ENCODE results near the gene ZNG1B. TPM values are rescaled to one million over a fixed set of nuclear protein-coding genes. Genes with fewer than 3 reads are reported as not detected.
"Not testable (repeated sequence)": the region's sequence is repeated elsewhere in the genome, so short reads cannot be mapped to it uniquely, and the experiment has no call there.

The ZNG1B gene
- total RNA-seq, 1 experiment from 2014 or later = 37.1 TPM

DNA sequence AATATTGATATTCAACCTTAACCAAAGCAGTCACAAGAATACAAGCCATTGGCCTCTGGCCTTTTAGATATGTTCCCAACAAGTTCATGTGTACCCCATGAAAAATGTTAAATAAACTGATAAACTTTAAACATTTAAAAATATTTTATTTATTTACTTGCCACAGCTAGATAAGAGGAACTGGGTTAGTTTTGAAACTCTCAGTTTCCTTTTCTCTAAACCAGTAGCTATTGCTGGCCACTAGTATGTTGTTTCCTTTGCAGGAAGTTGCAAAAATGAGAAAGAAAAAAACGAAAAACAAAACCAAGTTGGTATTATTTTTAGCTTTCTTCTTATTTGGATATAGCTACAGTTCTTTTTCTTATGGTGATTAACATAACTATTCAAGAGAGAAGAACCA is 5.7 kb upstream of the ZNG1B start:
- CTCF ChIA-PET; POLR2A ChIA-PET; H3K4me1 ChIP-seq (ENCODE audit: control insufficient read depth, insufficient read depth, low read length); BruUV-seq (replicated peaks); H3K27ac ChIP-seq (ENCODE audit: low read length); in situ Hi-C loops (cut with HindIII; ENCODE audit: low pct_unique_long_range_greater_than_20kb, low sequenced_read_pairs); H3K9me3 ChIP-seq (ENCODE audit: control insufficient read depth, insufficient read depth, low read depth, low read length); H3K4me3 ChIP-seq (ENCODE audit: low read depth in 2 of 2, low read length in 2 of 2); H3K36me3 ChIP-seq (ENCODE audit: control insufficient read depth, insufficient read depth, low read length); intact Hi-C loops (cut with micrococcal nuclease; ENCODE audit: unreplicated experiment); H3K27me3 ChIP-seq (ENCODE audit: control insufficient read depth, insufficient read depth, low read length); ATAC-seq; DNase-seq (ENCODE audit: low read depth, low spot score): not testable (repeated sequence)

DNA sequence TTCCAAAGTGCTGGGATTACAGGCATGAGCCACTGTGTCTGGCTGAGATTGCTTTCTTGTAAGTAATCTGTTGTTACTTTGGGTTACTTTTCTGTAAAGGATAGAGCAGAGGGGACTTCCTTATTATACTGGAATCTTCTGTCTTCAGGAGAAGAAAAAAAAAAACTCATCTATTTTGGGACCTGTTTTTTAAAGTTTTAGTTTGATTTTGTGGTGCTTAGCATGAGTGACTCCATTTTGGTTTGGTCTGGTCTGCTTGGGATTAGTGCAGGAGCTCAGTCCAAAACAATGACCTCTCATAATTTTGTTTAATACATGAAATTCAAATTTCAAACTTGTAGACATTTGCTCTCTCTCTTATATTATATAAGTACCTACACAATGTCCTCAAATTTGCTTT is 4.0 kb upstream of the ZNG1B start:
- H3K4me1 ChIP-seq (ENCODE audit: control insufficient read depth, insufficient read depth, low read length); H3K27me3 ChIP-seq (ENCODE audit: control insufficient read depth, insufficient read depth, low read length); BruUV-seq (replicated peaks); intact Hi-C loops (cut with micrococcal nuclease; ENCODE audit: unreplicated experiment); POLR2A ChIA-PET; H3K27ac ChIP-seq (ENCODE audit: low read length); CTCF ChIA-PET; H3K4me3 ChIP-seq (ENCODE audit: low read depth in 2 of 2, low read length in 2 of 2); H3K9me3 ChIP-seq (ENCODE audit: control insufficient read depth, insufficient read depth, low read depth, low read length); DNase-seq (ENCODE audit: low read depth, low spot score); ATAC-seq; H3K36me3 ChIP-seq (ENCODE audit: control insufficient read depth, insufficient read depth, low read length); in situ Hi-C loops (cut with HindIII; ENCODE audit: low pct_unique_long_range_greater_than_20kb, low sequenced_read_pairs): not testable (repeated sequence)

DNA sequence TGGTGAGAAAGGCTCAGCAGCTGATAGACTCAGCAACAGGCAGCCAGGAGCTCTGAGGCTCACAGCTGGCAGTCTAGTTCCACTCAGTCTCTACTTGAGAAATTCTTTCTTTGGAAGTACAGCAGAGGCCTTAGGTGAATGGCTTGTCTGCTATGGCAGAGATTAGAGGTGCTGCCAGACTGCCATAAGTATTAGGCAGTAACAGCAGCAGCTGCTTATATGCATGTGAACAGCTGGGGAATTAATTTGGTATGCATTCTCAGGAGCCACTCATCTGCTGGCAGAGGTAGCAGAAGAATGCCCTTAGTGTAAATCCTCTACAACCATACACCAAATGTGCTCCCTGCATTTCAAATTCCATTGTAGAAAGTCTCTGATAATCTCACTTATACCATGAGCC is 28.3 kb downstream of the ZNG1B start:
- POLR2A ChIA-PET; H3K4me1 ChIP-seq (ENCODE audit: control insufficient read depth, insufficient read depth, low read length); H3K27ac ChIP-seq (ENCODE audit: low read length); H3K9me3 ChIP-seq (ENCODE audit: control insufficient read depth, insufficient read depth, low read depth, low read length); intact Hi-C loops (cut with micrococcal nuclease; ENCODE audit: unreplicated experiment); in situ Hi-C loops (cut with HindIII; ENCODE audit: low pct_unique_long_range_greater_than_20kb, low sequenced_read_pairs); CTCF ChIA-PET; H3K27me3 ChIP-seq (ENCODE audit: control insufficient read depth, insufficient read depth, low read length); H3K36me3 ChIP-seq (ENCODE audit: control insufficient read depth, insufficient read depth, low read length); ATAC-seq; H3K4me3 ChIP-seq (ENCODE audit: low read depth in 2 of 2, low read length in 2 of 2); DNase-seq (ENCODE audit: low read depth, low spot score): not testable (repeated sequence)
- TSS peak; percentile 22 for BruUV-seq (replicated peaks)

DNA sequence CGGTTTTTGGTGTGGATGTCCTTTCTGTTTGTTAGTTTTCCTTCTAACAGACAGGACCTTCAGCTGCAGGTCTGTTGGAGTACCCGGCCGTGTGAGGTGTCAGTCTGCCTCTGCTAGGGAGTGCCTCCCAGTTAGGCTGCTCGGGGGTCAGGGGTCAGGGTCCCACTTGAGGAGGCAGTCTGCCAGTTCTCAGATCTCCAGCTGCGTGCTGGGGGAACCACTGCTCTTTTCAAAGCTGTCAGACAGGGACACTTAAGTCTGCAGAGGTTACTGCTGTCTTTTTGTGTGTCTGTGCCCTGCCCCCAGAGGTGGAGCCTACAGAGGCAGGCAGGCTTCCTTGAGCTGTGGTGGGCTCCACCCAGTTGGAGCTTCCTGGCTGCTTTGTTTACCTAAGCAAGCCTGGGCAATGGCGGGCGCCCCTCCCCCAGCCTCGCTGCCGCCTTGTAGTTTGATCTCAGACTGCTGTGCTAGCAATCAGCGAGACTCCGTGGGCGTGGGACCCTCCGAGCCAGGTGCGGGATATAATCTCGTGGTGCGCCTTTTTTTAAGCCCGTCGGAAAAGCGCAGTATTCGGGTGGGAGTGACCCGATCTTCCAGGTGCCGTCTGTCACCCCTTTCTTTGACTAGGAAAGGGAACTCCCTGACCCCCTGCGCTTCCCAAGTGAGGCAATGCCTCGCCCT is 39.3 kb downstream of the ZNG1B start:
- ATAC-seq; CTCF ChIA-PET; H3K4me1 ChIP-seq (ENCODE audit: control insufficient read depth, insufficient read depth, low read length); DNase-seq (ENCODE audit: low read depth, low spot score); H3K9me3 ChIP-seq (ENCODE audit: control insufficient read depth, insufficient read depth, low read depth, low read length); intact Hi-C loops (cut with micrococcal nuclease; ENCODE audit: unreplicated experiment); in situ Hi-C loops (cut with HindIII; ENCODE audit: low pct_unique_long_range_greater_than_20kb, low sequenced_read_pairs); H3K27ac ChIP-seq (ENCODE audit: low read length); H3K27me3 ChIP-seq (ENCODE audit: control insufficient read depth, insufficient read depth, low read length); BruUV-seq (replicated peaks); POLR2A ChIA-PET; H3K36me3 ChIP-seq (ENCODE audit: control insufficient read depth, insufficient read depth, low read length); H3K4me3 ChIP-seq (ENCODE audit: low read depth in 2 of 2, low read length in 2 of 2): not testable (repeated sequence)

DNA sequence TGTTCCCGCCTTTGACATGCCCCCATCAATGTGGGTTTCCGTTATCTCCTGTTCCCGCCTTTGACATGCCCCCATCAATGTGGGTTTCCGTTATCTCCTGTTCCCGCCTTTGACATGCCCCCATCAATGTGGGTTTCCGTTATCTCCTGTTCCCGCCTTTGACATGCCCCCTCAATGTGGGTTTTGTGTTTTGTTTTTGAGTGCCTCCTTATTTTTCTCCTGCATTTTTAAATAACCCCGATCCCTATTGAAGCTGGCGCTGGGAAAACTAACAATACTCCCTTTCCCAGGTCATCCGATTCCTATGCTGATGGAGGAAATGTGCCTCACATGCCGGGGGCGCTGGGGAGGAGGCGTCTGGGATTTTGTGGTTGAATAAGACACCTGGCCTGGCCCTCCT is 59.0 kb downstream of the ZNG1B start:
- H3K4me3 ChIP-seq (ENCODE audit: low read depth in 2 of 2, low read length in 2 of 2); H3K9me3 ChIP-seq (ENCODE audit: control insufficient read depth, insufficient read depth, low read depth, low read length); in situ Hi-C loops (cut with HindIII; ENCODE audit: low pct_unique_long_range_greater_than_20kb, low sequenced_read_pairs); H3K4me1 ChIP-seq (ENCODE audit: control insufficient read depth, insufficient read depth, low read length); ATAC-seq; H3K36me3 ChIP-seq (ENCODE audit: control insufficient read depth, insufficient read depth, low read length); intact Hi-C loops (cut with micrococcal nuclease; ENCODE audit: unreplicated experiment); CTCF ChIA-PET; BruUV-seq (replicated peaks); H3K27me3 ChIP-seq (ENCODE audit: control insufficient read depth, insufficient read depth, low read length); POLR2A ChIA-PET; DNase-seq (ENCODE audit: low read depth, low spot score); H3K27ac ChIP-seq (ENCODE audit: low read length): not testable (repeated sequence)

DNA sequence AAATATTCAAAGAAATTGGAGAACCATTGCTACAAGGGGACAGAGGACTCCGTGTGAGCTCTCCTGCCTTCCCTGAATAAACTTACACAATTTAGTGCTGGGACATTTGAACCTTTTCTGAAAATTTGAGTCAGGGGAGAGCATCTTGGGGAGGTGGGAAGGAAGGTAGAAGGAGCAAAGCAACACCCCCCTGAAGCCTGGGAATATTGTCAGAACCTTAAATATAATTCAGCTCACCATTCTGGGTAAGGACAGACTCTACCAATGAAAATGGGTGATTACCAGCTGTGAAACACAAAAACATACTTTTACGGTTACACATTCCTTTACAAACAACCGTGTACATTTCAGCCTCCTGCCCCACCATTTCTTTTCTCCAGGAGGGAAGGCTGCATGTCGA is 60.9 kb downstream of the ZNG1B start, which contains the start of gene FOXD4L1:
Gene FOXD4L1, plus strand, starts transcription at position 301 of the 400 bp plus-strand sequence. CDS start 592 bp downstream, outside the sequence.
- H3K27me3 ChIP-seq (ENCODE audit: control insufficient read depth, insufficient read depth, low read length); H3K9me3 ChIP-seq (ENCODE audit: control insufficient read depth, insufficient read depth, low read depth, low read length); H3K4me1 ChIP-seq (ENCODE audit: control insufficient read depth, insufficient read depth, low read length); POLR2A ChIA-PET; BruUV-seq (replicated peaks); H3K27ac ChIP-seq (ENCODE audit: low read length); H3K4me3 ChIP-seq (ENCODE audit: low read depth in 2 of 2, low read length in 2 of 2); intact Hi-C loops (cut with micrococcal nuclease; ENCODE audit: unreplicated experiment); CTCF ChIA-PET; DNase-seq (ENCODE audit: low read depth, low spot score); in situ Hi-C loops (cut with HindIII; ENCODE audit: low pct_unique_long_range_greater_than_20kb, low sequenced_read_pairs); H3K36me3 ChIP-seq (ENCODE audit: control insufficient read depth, insufficient read depth, low read length); ATAC-seq: not testable (repeated sequence)

DNA sequence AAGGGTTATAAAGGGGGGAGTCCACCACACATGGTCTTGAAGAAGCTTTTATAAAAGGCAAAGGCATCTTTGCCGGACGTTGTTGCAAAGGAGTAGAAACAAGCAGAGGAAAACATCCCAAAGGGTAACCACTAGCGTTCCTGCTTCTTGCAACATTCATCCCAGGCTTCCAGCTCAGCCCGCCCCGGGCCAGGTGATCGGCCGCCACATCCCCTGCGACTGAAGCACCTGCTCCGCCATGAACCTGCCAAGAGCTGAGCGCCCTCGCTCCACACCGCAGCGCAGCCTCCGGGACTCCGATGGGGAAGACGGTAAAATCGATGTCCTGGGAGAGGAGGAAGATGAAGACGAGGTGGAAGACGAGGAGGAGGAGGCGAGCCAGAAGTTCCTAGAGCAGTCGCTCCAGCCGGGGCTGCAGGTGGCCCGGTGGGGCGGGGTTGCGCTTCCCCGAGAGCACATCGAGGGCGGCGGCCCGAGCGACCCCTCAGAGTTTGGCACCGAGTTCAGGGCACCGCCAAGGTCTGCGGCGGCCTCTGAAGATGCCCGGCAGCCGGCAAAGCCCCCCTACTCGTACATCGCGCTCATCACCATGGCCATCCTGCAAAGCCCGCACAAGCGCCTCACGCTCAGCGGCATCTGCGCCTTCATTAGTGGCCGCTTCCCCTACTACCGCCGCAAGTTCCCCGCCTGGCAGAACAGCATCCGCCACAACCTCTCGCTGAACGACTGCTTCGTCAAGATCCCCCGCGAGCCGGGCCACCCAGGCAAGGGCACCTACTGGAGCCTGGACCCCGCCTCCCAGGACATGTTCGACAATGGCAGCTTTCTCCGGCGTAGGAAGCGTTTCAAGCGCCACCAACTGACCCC is 61.8 kb downstream of the ZNG1B start:
- BruUV-seq (replicated peaks); H3K4me1 ChIP-seq (ENCODE audit: control insufficient read depth, insufficient read depth, low read length); H3K9me3 ChIP-seq (ENCODE audit: control insufficient read depth, insufficient read depth, low read depth, low read length); H3K4me3 ChIP-seq (ENCODE audit: low read depth in 2 of 2, low read length in 2 of 2); H3K27me3 ChIP-seq (ENCODE audit: control insufficient read depth, insufficient read depth, low read length); CTCF ChIA-PET; H3K36me3 ChIP-seq (ENCODE audit: control insufficient read depth, insufficient read depth, low read length); ATAC-seq; DNase-seq (ENCODE audit: low read depth, low spot score); H3K27ac ChIP-seq (ENCODE audit: low read length); POLR2A ChIA-PET; intact Hi-C loops (cut with micrococcal nuclease; ENCODE audit: unreplicated experiment); in situ Hi-C loops (cut with HindIII; ENCODE audit: low pct_unique_long_range_greater_than_20kb, low sequenced_read_pairs): not testable (repeated sequence)

Measured in Panc1 (cell line).